GM18526 (cell line): ENCODE data around the gene A2M.

ENCODE experiments used
- POLR2A ChIP-seq: IDR thresholded peaks from 3 replicates; pipeline ENCODE4 v1.6.1; 2011; ENCODE audit not compliant: insufficient read length; ENCODE audit errors: extremely low read depth

A2M gene

GRCh38 chr12:9094512-9095206, 21.1 kb downstream of the A2M start:
- no peak for TF ChIP-seq POLR2A

- no peak for TF ChIP-seq POLR2A
Measured at GRCh38 chr12:9091891-9092598, 23.7 kb downstream of the A2M start.

- no peak for TF ChIP-seq POLR2A
Measured at GRCh38 chr12:9090220-9090619, 25.5 kb downstream of the A2M start.

GRCh38 chr12:9087087-9087835, 28.5 kb downstream of the A2M start:
- TF ChIP-seq POLR2A: no peak

GRCh38 chr12:9086087-9086486, 29.6 kb downstream of the A2M start:
- TF ChIP-seq POLR2A: no peak

GRCh38 chr12:9084417-9084816, 31.3 kb downstream of the A2M start:
- no peak for TF ChIP-seq POLR2A

GRCh38 chr12:9083793-9084192, 31.9 kb downstream of the A2M start:
- no peak for TF ChIP-seq POLR2A

- no peak for TF ChIP-seq POLR2A
Measured at GRCh38 chr12:9081667-9082427, 33.9 kb downstream of the A2M start.

- no peak for TF ChIP-seq POLR2A
Measured at GRCh38 chr12:9079883-9080675, 35.6 kb downstream of the A2M start.

- no peak for TF ChIP-seq POLR2A
Measured at GRCh38 chr12:9079082-9079481, 36.6 kb downstream of the A2M start.

GRCh38 chr12:9077152-9078031, 38.3 kb downstream of the A2M start:
- TF ChIP-seq POLR2A: no peak

GRCh38 chr12:9076733-9077132, 39.0 kb downstream of the A2M start:
- TF ChIP-seq POLR2A: no peak

GRCh38 chr12:9075138-9075535, 40.6 kb downstream of the A2M start:
- TF ChIP-seq POLR2A: no peak
